ENCODE measurements around the gene EXD1. TPM values are rescaled to one million over a fixed set of nuclear protein-coding genes. Genes with fewer than 3 reads are reported as not detected.
A peak's percentile ranks its signal among the peaks of the same experiment; 100 is the strongest.

Gene EXD1, protein sequence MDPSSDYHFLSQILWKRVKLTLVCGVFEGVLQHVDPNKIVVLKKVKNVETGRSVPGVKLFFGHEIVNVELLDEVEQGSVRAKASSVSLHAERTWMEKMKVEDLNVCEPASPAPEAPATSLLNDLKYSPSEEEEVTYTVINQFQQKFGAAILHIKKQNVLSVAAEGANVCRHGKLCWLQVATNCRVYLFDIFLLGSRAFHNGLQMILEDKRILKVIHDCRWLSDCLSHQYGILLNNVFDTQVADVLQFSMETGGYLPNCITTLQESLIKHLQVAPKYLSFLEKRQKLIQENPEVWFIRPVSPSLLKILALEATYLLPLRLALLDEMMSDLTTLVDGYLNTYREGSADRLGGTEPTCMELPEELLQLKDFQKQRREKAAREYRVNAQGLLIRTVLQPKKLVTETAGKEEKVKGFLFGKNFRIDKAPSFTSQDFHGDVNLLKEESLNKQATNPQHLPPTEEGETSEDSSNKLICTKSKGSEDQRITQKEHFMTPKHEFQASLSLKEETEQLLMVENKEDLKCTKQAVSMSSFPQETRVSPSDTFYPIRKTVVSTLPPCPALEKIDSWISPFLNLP
- 0.15 TPM for polyA plus RNA-seq (2013, experiment 1 of 2)
- 0.03 TPM for polyA plus RNA-seq (2013, experiment 2 of 2)

DNA sequence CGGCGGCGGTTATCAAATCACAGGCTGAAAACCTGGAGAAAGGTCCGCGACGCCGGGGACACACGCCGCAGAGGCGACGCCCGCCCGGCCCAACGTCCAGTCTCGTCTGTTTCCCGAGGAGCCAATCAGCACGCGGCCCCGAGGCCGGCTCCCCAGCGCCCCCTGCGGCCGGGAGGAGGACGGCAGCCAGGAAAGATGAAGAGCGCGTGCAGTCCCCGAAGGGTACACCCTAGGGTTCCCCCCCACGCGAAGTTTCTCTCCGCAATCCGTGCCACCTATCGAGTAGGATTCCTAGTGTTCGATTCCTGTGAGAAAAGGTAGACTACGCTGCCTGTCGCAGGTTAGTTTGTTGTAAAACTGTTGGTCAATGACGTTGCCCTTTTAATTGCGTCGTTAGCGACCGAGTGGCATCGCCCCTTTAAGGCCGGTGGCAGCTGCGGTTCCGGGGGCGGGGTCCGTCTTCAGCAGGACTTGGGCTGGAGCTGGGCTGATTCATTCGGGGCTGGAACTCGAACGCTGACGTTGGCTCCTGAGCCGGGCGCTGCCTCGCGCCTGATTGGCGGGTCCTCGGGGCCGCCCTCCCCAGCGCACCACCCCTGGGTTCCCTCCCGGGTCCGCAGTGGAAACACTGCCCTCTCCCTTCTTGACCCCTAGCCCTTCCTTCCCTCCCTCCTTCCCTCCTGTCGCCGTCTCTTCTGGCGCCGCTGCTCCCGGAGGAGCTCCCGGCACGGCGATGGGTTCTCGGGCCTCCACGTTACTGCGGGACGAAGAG is at the start of gene EXD1, which contains the start of gene CHP1:
Gene EXD1, minus strand, starts transcription at position 108 of the 772 bp plus-strand sequence. CDS start 4,182 bp downstream, outside the sequence.
Gene CHP1, plus strand, starts transcription at position 619 of the 772 bp plus-strand sequence. Its CDS starts 115 bp downstream, at position 734.
- no peaks in the 10 kb centered on the region for H3K27me3 ChIP-seq (ENCODE audit: insufficient read depth, low read length, poor library complexity)
- no peak within 1 kb of the TSS for H2AK5ac ChIP-seq (ENCODE audit: low read length)
- no peak within 1 kb of the TSS for H3K4ac ChIP-seq (ENCODE audit: low read depth, low read length)
- peak within 1 kb of the TSS; percentile 38 for H2BK15ac ChIP-seq (replicated peaks; ENCODE audit: low read depth)
- peaks cover 10% of the 10 kb centered on the region for H3K79me2 ChIP-seq (ENCODE audit: control insufficient read depth, insufficient read depth, low read length)
- peak within 1 kb of the TSS; percentile 96 for H3K4me2 ChIP-seq (ENCODE audit: low read length)
- peak within 1 kb of the TSS; percentile 70 for H3K4me3 ChIP-seq (ENCODE audit: low read length)
- no peak within 1 kb of the TSS for H4K8ac ChIP-seq (ENCODE audit: low read depth, low read length)
- H3K79me1 ChIP-seq (ENCODE audit: low read length): peaks cover 8% of the 10 kb centered on the region
- H4K5ac ChIP-seq (ENCODE audit: low read length): no peak within 1 kb of the TSS
- H3K36me3 ChIP-seq (ENCODE audit: control insufficient read depth, insufficient read depth, low read length): no peaks in the 10 kb centered on the region
- WGBS (ENCODE audit: extremely low coverage, insufficient coverage, low lambda C conversion rate): no CpG with 5 or more reads among the region's 72 CpGs
- H3K27ac ChIP-seq (ENCODE audit: low read depth, low read length): peak within 1 kb of the TSS; percentile 62
- H3K23ac ChIP-seq (ENCODE audit: low read length): no peak within 1 kb of the TSS
- no peaks in the 10 kb centered on the region for H3K4me1 ChIP-seq (ENCODE audit: control insufficient read depth, low read depth, low read length)
- H3K18ac ChIP-seq (ENCODE audit: low read length): peak within 1 kb of the TSS; percentile 31
- peak within 1 kb of the TSS; percentile 91 for H3K56ac ChIP-seq (ENCODE audit: low read length)
- H2BK120ac ChIP-seq (ENCODE audit: low read depth, low read length): no peak within 1 kb of the TSS
- H3K9ac ChIP-seq (ENCODE audit: low read length): peak within 1 kb of the TSS; percentile 79
- peak within 1 kb of the TSS; percentile 74 for H2BK5ac ChIP-seq (ENCODE audit: low read length)
- peak; percentile 99 for DNase-seq

DNA sequence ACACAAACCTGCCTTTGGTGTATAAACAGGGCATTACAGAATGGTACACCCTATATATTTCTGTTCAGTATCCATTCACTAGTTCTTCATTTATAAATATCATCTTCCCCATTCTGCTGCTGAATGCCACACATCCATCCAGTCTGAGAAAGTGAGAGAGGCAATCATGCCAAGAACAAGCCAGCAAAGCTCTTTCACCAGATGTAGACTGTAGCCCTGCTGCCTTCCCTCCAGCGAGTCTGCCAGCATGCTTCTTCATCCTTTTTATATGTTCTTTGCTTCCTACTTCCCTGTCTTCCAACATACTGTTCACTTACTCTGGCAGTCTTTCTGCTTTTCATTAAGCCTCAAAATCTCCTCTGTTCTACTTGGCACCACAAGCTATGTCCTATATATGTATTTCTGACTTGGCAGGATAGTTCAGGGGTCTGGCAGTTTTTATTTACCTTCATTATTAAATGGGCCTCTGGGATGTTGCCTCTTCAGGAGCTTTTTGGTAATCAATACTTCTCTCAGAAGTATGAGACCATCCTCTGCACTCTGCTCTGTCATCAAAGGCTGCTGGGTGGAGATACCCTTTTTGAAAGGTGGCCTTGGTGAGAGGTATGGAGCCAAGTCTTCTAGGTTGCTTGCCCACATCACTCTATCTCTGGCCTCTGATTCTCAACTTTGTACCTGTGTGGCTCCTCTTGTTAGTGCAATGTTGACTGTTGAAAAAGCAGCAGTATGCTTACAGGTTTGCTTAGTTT is 49.2 kb upstream of the EXD1 start:
- Histone ChIP-seq H2AK5ac (ENCODE audit: low read length) (no peak overlapping the region), H3K4me2 (ENCODE audit: low read length) (no peak overlapping the region), H3K27ac (ENCODE audit: low read depth, low read length) (no peak overlapping the region), H4K5ac (ENCODE audit: low read length) (no peak overlapping the region), H3K18ac (ENCODE audit: low read length) (no peak overlapping the region), H3K36me3 (ENCODE audit: control insufficient read depth, insufficient read depth, low read length) (no peaks in the 10 kb centered on the region), H3K23ac (ENCODE audit: low read length) (no peak overlapping the region), H4K8ac (ENCODE audit: low read depth, low read length) (no peak overlapping the region), H3K79me2 (ENCODE audit: control insufficient read depth, insufficient read depth, low read length) (peaks cover 8% of the 10 kb centered on the region), H3K9ac (ENCODE audit: low read length) (no peak overlapping the region), H3K4me1 (ENCODE audit: control insufficient read depth, low read depth, low read length) (peaks cover 9% of the 10 kb centered on the region), H2BK5ac (ENCODE audit: low read length) (no peak overlapping the region), H3K4me3 (ENCODE audit: low read length) (no peak overlapping the region), H3K4ac (ENCODE audit: low read depth, low read length) (no peak overlapping the region), H3K27me3 (ENCODE audit: insufficient read depth, low read length, poor library complexity) (no peaks in the 10 kb centered on the region), H2BK120ac (ENCODE audit: low read depth, low read length) (no peak overlapping the region), H2BK15ac (replicated peaks; ENCODE audit: low read depth) (no peak overlapping the region), H3K79me1 (ENCODE audit: low read length) (no peaks in the 10 kb centered on the region), H3K56ac (ENCODE audit: low read length) (no peak overlapping the region)
- WGBS (ENCODE audit: extremely low coverage, insufficient coverage, low lambda C conversion rate): no CpG with 5 or more reads among the region's 1 CpG
- DNase-seq: no peak

DNA sequence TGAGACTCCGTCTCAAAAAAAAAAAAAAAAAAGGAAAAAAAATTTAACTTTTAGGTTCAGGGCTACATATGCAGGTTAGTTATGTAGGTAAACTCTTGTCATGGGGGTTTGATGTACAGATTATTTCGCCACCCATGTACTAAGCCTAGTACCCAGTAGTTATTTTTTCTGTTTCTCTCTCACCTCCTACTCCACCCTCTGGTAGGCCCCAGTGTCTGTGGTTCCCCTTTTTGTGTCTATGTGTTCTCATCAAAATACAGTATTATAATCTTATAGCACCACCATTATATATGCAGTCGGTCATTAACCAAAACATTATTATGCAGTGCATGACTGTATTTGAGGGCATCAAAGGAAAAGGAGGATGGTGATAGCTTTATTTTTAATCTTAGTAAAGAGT is 47.8 kb upstream of the EXD1 start:
- Histone ChIP-seq H3K9ac (ENCODE audit: low read length) (no peak overlapping the region), H3K4ac (ENCODE audit: low read depth, low read length) (no peak overlapping the region), H2AK5ac (ENCODE audit: low read length) (no peak overlapping the region), H3K4me1 (ENCODE audit: control insufficient read depth, low read depth, low read length) (peaks cover 9% of the 10 kb centered on the region), H3K23ac (ENCODE audit: low read length) (no peak overlapping the region), H3K79me1 (ENCODE audit: low read length) (no peaks in the 10 kb centered on the region), H4K8ac (ENCODE audit: low read depth, low read length) (no peak overlapping the region), H4K5ac (ENCODE audit: low read length) (no peak overlapping the region), H2BK120ac (ENCODE audit: low read depth, low read length) (no peak overlapping the region), H3K56ac (ENCODE audit: low read length) (no peak overlapping the region), H2BK5ac (ENCODE audit: low read length) (no peak overlapping the region), H3K18ac (ENCODE audit: low read length) (no peak overlapping the region), H3K4me2 (ENCODE audit: low read length) (no peak overlapping the region), H2BK15ac (replicated peaks; ENCODE audit: low read depth) (no peak overlapping the region), H3K4me3 (ENCODE audit: low read length) (no peak overlapping the region), H3K36me3 (ENCODE audit: control insufficient read depth, insufficient read depth, low read length) (no peaks in the 10 kb centered on the region), H3K27me3 (ENCODE audit: insufficient read depth, low read length, poor library complexity) (no peaks in the 10 kb centered on the region), H3K27ac (ENCODE audit: low read depth, low read length) (no peak overlapping the region), H3K79me2 (ENCODE audit: control insufficient read depth, insufficient read depth, low read length) (no peaks in the 10 kb centered on the region)
- DNase-seq: no peak
- WGBS (ENCODE audit: extremely low coverage, insufficient coverage, low lambda C conversion rate): no CpG with 5 or more reads among the region's 3 CpGs

DNA sequence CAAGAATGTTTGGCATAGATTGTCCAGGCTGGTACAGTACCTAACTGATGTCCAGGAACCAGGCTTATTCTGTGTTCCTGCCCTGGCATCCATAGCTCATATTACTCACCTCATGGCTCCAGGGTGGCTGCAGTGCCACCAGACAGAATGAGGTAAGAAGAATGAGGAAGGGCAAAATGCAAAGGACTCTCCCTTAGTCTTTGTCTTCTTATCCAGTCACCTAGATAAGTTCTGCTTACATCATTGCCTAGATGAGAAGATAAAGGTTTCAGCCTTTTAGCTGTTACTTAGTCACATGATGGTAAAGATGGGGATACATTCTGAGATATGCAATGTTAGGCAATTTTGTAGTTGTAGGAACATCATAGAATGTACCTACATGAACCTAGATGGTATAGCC is 46.3 kb upstream of the EXD1 start:
- peak overlapping the region; percentile 23 for H2BK5ac ChIP-seq (ENCODE audit: low read length)
- H3K4me2 ChIP-seq (ENCODE audit: low read length): no peak overlapping the region
- no peak overlapping the region for H3K23ac ChIP-seq (ENCODE audit: low read length)
- no peak overlapping the region for H3K4me3 ChIP-seq (ENCODE audit: low read length)
- no peaks in the 10 kb centered on the region for H3K79me1 ChIP-seq (ENCODE audit: low read length)
- no peak overlapping the region for H4K5ac ChIP-seq (ENCODE audit: low read length)
- no peak overlapping the region for H3K18ac ChIP-seq (ENCODE audit: low read length)
- H3K56ac ChIP-seq (ENCODE audit: low read length): no peak overlapping the region
- H2BK15ac ChIP-seq (replicated peaks; ENCODE audit: low read depth): no peak overlapping the region
- no peak overlapping the region for H2AK5ac ChIP-seq (ENCODE audit: low read length)
- H3K36me3 ChIP-seq (ENCODE audit: control insufficient read depth, insufficient read depth, low read length): no peaks in the 10 kb centered on the region
- H4K8ac ChIP-seq (ENCODE audit: low read depth, low read length): no peak overlapping the region
- no peaks in the 10 kb centered on the region for H3K27me3 ChIP-seq (ENCODE audit: insufficient read depth, low read length, poor library complexity)
- H2BK120ac ChIP-seq (ENCODE audit: low read depth, low read length): no peak overlapping the region
- DNase-seq: peak; percentile 69
- no peak overlapping the region for H3K9ac ChIP-seq (ENCODE audit: low read length)
- no peaks in the 10 kb centered on the region for H3K79me2 ChIP-seq (ENCODE audit: control insufficient read depth, insufficient read depth, low read length)
- peak overlapping the region; percentile 9 for H3K4ac ChIP-seq (ENCODE audit: low read depth, low read length)
- H3K4me1 ChIP-seq (ENCODE audit: control insufficient read depth, low read depth, low read length): peaks cover 9% of the 10 kb centered on the region
- H3K27ac ChIP-seq (ENCODE audit: low read depth, low read length): no peak overlapping the region

DNA sequence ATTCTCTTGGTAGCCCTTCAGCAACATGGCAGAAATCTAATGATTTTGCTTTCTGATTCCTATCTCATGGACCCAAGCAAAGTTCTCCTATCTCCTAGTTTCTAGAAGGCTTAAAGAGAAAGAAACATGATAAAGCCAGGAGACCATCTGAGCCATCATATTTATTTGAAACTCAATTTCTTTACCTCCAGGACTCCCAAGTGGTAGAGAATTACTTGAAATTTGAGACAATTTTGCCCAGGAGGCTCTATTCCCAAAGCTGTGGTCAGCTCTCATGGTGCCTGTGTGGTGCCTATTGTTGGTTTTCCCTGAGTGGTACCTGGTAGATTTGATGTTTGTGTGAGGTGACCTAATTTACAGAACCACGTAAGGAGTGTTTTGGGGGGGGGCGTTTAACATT is 39.3 kb upstream of the EXD1 start:
- Histone ChIP-seq H2AK5ac (ENCODE audit: low read length) (no peak overlapping the region), H3K79me2 (ENCODE audit: control insufficient read depth, insufficient read depth, low read length) (no peaks in the 10 kb centered on the region), H3K56ac (ENCODE audit: low read length) (no peak overlapping the region), H3K36me3 (ENCODE audit: control insufficient read depth, insufficient read depth, low read length) (no peaks in the 10 kb centered on the region), H2BK120ac (ENCODE audit: low read depth, low read length) (no peak overlapping the region), H3K27ac (ENCODE audit: low read depth, low read length) (no peak overlapping the region), H3K23ac (ENCODE audit: low read length) (no peak overlapping the region), H3K4me1 (ENCODE audit: control insufficient read depth, low read depth, low read length) (no peaks in the 10 kb centered on the region), H3K27me3 (ENCODE audit: insufficient read depth, low read length, poor library complexity) (no peaks in the 10 kb centered on the region), H3K18ac (ENCODE audit: low read length) (no peak overlapping the region), H3K9ac (ENCODE audit: low read length) (no peak overlapping the region), H2BK15ac (replicated peaks; ENCODE audit: low read depth) (no peak overlapping the region), H3K79me1 (ENCODE audit: low read length) (no peaks in the 10 kb centered on the region), H3K4me2 (ENCODE audit: low read length) (no peak overlapping the region), H4K8ac (ENCODE audit: low read depth, low read length) (no peak overlapping the region), H4K5ac (ENCODE audit: low read length) (no peak overlapping the region), H2BK5ac (ENCODE audit: low read length) (no peak overlapping the region), H3K4ac (ENCODE audit: low read depth, low read length) (no peak overlapping the region), H3K4me3 (ENCODE audit: low read length) (no peak overlapping the region)
- DNase-seq: no peak
- WGBS (ENCODE audit: extremely low coverage, insufficient coverage, low lambda C conversion rate): no CpG with 5 or more reads among the region's 2 CpGs

Measured in mesendoderm (in vitro differentiated cells).